GM19324 (cell line): ENCODE measurements around the gene EXOC6B.

Source experiments
- ATAC-seq: cut with Tn5 transposase; IDR thresholded peaks from one replicate; pipeline ENCODE4 v1.9.1; 2021; ENCODE audit warnings: mild to moderate bottlenecking, moderate library complexity; ENCODE audit not compliant: unreplicated experiment, low FRiP score

The EXOC6B gene

DNA sequence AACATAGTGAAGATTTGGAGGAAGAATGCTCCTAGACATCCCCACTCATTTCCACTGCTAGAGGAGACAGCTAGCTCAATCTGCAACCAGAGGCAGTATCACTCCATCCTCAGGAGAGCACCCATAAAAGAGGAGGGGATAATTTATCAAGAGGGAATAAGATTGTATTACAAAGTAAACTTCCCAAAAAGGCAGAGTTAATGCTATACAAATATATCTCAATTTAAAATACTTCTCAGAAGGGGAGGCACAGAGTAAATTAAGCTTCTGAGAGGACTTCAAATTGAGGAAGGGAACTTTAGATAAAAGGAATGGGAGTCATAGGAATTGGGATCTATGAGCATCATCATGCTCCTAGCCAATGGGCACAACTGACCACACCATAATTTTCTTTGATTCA lies 29.1 kb downstream of the EXOC6B start:
- no peak for ATAC-seq

GRCh38 chr2:72794572-72794971 lies 31.3 kb downstream of the EXOC6B start:
- no peak for ATAC-seq

- ATAC-seq, result no peak
These were observed 31.9 kb downstream of the EXOC6B start for GRCh38 chr2:72793798-72794440.

DNA sequence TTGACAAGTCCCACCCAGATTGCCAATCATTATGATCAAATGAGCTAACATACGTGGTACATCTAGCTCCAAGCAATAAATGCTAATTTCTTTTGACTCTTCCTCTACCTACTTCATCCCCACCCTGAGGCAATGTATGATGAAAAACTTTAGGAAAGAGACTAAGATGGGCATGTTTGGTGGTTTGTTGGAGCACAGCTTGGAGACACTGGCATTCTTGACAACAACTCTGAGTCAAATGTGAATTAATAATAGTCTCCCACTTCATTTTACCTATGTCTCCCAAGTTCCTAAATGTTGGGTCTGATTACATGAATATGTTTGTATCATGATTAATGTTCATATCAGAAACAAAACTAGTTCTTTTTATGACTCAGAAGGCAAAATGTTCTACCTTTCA lies 36.6 kb downstream of the EXOC6B start:
- ATAC-seq, result no peak

GRCh38 chr2:72788756-72789155 lies 37.1 kb downstream of the EXOC6B start:
- ATAC-seq, result no peak

DNA sequence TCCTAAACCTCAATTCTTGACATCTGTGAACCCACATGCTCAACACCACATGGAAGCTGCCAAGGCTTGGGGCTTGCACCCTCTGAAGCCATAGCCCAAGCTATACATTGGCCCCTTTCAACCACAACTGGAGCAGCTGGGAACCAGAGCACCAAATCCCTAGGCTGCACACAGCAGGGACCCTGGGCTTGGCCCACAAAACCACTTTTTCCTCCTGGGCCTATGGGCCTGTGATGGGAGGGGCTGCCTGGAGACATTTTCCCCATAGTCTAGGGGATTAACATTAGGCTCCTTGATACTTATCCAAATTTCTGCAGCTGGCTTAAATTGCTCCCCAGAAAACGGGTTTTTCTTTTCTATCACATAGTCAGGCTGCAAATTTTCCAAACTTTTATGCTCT lies 40.3 kb downstream of the EXOC6B start:
- ATAC-seq, result no peak

- no peak for ATAC-seq
These were observed 43.3 kb downstream of the EXOC6B start for GRCh38 chr2:72782520-72782919.

GRCh38 chr2:72781480-72781879 lies 44.4 kb downstream of the EXOC6B start:
- ATAC-seq, result no peak

GRCh38 chr2:72780477-72780876 lies 45.4 kb downstream of the EXOC6B start:
- no peak for ATAC-seq

DNA sequence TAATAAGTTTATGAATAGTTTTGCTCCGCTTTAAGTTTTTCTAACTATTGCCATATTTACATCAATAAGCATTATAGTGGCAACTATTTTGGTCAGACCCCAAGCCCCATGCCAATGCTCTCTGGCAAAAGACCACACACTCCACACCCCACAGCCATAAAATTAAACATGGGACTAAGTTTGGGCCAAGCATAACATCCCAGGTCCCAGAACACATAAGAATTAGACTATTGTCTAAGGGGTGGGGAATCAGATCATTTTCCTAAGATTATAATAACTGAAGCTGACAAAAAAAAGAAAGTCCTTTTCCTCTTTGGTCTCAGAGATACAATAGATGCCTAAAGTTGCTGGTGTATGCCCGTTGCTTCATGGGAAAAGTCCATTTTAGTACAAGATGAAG lies 46.3 kb downstream of the EXOC6B start:
- ATAC-seq, result no peak

DNA sequence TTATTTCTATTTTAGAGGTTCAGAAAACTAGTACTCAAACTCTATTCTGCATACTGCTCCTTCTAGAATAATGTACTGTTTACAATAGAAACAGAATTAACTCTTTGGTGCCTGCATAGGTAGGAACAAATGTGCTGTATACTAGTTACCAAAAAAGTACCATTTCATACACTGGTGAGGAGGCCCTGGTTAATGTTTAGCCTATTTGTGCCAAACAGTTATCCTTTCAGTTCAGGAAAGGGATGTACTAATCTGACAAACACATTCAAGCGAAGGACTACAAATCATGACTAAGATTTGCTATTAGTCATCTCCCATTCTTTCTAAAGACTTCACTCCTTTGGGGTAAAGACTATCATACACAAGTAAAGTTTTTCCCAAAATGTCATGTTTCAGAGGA lies 47.4 kb downstream of the EXOC6B start:
- no peak for ATAC-seq

GRCh38 chr2:72770879-72771461 lies 54.9 kb downstream of the EXOC6B start:
- no peak for ATAC-seq

GRCh38 chr2:72765997-72766609 lies 59.7 kb downstream of the EXOC6B start:
- ATAC-seq, result no peak

DNA sequence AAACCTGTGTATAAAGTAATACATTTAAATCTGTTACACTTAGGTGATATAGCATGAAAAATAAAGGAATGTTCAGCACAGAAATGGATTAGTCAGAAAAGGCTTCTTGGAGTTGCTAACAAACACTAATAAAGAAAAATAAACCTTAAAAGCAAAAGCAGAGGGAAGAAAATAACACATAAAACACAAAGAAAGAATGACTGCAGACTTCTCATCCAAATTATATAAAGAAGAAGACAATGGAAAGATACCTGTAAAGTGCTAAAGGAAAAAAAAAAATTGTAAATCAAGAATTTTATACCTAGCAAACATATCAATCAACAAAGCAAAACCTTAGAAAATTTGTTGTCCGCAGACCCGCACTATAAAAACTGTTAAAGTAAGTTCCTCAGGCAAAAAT lies 63.6 kb downstream of the EXOC6B start:
- ATAC-seq, result no peak

- no peak for ATAC-seq
These were observed 66.1 kb downstream of the EXOC6B start for GRCh38 chr2:72759755-72760154.

- ATAC-seq, result no peak
These were observed 68.6 kb downstream of the EXOC6B start for GRCh38 chr2:72757177-72757775.

GRCh38 chr2:72755647-72756423 lies 70.0 kb downstream of the EXOC6B start:
- no peak for ATAC-seq

- ATAC-seq, result no peak
These were observed 71.1 kb downstream of the EXOC6B start for GRCh38 chr2:72754628-72755320.

DNA sequence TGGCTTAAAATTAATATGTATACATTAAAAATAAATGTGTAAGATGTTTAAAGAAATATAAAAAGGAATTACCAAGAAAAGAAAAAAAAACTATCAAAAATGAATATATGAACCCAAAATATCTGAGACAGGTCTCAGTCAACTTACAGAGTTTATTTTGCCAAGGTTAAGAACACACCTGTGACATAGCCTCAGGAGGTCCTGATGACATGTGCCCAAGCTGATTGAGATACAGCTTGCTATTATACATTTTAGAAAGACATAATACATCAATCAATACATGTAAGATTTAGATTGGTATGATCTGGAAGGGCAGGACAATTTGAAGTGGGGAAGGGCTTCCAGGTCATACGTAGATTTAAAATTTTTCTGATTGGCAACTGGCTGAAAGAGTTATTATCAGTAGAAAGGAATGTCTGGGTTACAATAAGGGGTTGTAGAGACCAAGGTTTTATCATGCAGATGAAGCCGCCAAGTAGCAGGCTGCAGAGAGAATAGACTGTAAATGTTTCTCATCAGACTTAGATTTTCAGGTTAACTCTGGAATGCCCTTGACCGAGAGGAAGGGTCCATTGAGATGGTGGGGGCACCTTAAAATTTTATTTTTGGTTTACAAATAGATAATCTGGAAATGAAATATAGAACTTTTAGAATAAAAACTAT lies 74.7 kb downstream of the EXOC6B start:
- ATAC-seq, result no peak

- ATAC-seq, result no peak
These were observed 75.4 kb downstream of the EXOC6B start for GRCh38 chr2:72750466-72750865.
